Measurements from ENCODE around the gene GMNN.

GRCh38 chr6:24752503-24752902, 22.2 kb upstream of the GMNN start:
- TF ChIP-seq POLR2A (IDR thresholded peaks at IDR 0.05) (no peak), CTCF (IDR thresholded peaks at IDR 0.05) (no peak), EP300 (IDR thresholded peaks at IDR 0.05) (no peak)

All from stomach (tissue), 4 donors.